GM06990 (cell line): ENCODE data around the gene PUS7.

Experiments
- DNase-seq: peaks from one replicate; pipeline ENCODE4 v3.0.0-alpha.2; 2011; ENCODE audit not compliant: insufficient read length; ENCODE audit errors: extremely low read depth
- H3K27me3 ChIP-seq: replicated peaks from 2 replicates; pipeline ENCODE4 v1.6.0; 2011; ENCODE audit warnings: low read length; ENCODE audit not compliant: control insufficient read depth, insufficient read depth
- H3K36me3 ChIP-seq: 2 replicates; pipeline ENCODE4 v1.5.1; 2011; ENCODE audit warnings: low read length; ENCODE audit not compliant: control insufficient read depth, insufficient read depth
- H3K4me3 ChIP-seq: replicated peaks from 2 replicates; pipeline ENCODE4 v1.5.1; 2011; ENCODE audit warnings: low read depth, mild to moderate bottlenecking, control low read depth, low read length
- TF ChIP-seq, protein P1 (sequence below): IDR thresholded peaks from 2 replicates; pipeline ENCODE4 v1.5.1; 2011; ENCODE audit warnings: low read length, control low read depth, mild to moderate bottlenecking, inconsistent platforms; ENCODE audit not compliant: insufficient read depth, poor library complexity, severe bottlenecking

PUS7 gene

DNA sequence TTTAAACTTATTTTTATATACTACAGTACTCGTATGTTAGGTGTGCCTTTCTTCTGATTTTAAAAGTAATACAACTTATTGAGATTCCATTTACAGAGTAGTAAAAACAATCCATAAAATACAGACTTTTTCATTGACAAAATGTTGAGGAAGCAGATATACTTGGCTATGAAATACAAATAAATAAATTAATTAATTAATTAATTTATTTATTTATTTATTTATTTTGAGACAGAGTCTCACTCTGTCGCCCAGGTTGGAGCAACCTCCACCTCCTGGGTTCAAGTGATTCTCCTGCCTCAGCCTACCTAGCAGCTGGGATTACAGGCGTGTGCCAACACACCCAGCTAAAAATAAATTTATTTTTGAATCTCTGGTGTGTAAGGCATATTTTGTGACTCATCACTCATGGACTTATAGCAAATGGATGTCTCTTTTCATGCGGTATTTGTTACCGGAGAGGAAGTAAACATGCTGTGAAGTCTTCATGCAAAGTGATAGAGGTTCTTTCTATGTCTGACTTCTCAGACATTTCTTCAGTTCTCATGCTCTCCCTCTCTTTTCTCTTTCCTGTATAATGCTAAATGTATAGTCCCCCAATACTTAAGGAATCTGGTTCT, 113.2 kb downstream of the PUS7 start:
- DNase-seq, result no peak

More for the DNA sequence above, 113.2 kb downstream of the PUS7 start:
- Histone ChIP-seq H3K36me3 (no peaks in the 10 kb centered on the region), H3K27me3 (no peaks in the 10 kb centered on the region), H3K4me3 (no peak overlapping the region)
- TF ChIP-seq, protein P1, sequence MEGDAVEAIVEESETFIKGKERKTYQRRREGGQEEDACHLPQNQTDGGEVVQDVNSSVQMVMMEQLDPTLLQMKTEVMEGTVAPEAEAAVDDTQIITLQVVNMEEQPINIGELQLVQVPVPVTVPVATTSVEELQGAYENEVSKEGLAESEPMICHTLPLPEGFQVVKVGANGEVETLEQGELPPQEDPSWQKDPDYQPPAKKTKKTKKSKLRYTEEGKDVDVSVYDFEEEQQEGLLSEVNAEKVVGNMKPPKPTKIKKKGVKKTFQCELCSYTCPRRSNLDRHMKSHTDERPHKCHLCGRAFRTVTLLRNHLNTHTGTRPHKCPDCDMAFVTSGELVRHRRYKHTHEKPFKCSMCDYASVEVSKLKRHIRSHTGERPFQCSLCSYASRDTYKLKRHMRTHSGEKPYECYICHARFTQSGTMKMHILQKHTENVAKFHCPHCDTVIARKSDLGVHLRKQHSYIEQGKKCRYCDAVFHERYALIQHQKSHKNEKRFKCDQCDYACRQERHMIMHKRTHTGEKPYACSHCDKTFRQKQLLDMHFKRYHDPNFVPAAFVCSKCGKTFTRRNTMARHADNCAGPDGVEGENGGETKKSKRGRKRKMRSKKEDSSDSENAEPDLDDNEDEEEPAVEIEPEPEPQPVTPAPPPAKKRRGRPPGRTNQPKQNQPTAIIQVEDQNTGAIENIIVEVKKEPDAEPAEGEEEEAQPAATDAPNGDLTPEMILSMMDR, result no peak
